Liver (tissue), 9 donors: ENCODE results near the gene MAN2B1. TPM values are rescaled to one million over a fixed set of nuclear protein-coding genes. Genes with fewer than 3 reads are reported as not detected.

Experiments
- DNase-seq: peaks from one replicate; pipeline ENCODE4 v3.0.0-alpha.2; 2017; ENCODE audit warnings: low spot score
- H3K27ac ChIP-seq, 2 donors: one replicate each; pipeline ENCODE4 v1.7.0; 2013; ENCODE audit warnings: inconsistent platforms in 2 of 2, low read length in 2 of 2, control low read depth in 1 of 2, low read depth in 1 of 2, mild to moderate bottlenecking in 1 of 2
- H3K27me3 ChIP-seq, 4 donors: one replicate each; pipeline versions ENCODE4 v1.6.1 to v1.7.0; 2013; ENCODE audit warnings: low read length in 3 of 4, inconsistent platforms in 1 of 4, mild to moderate bottlenecking in 1 of 4, moderate library complexity in 1 of 4; ENCODE audit not compliant: control insufficient read depth in 4 of 4, insufficient read depth in 4 of 4
- H3K36me3 ChIP-seq, 4 donors: one replicate each; pipeline versions ENCODE4 v1.6.1 to v1.7.0; 2013; ENCODE audit warnings: low read length in 3 of 4, mild to moderate bottlenecking in 3 of 4, low read depth in 1 of 4, moderate library complexity in 1 of 4; ENCODE audit not compliant: control insufficient read depth in 4 of 4, insufficient read depth in 3 of 4
- H3K4me1 ChIP-seq, 4 donors: one replicate each; pipeline versions ENCODE4 v1.6.1 to v1.7.0; 2013; ENCODE audit warnings: low read length in 3 of 4, mild to moderate bottlenecking in 3 of 4, moderate library complexity in 1 of 4; ENCODE audit not compliant: control insufficient read depth in 4 of 4, insufficient read depth in 4 of 4
- H3K4me3 ChIP-seq, 3 donors: one replicate each; pipeline versions ENCODE4 v1.6.1 to v1.7.0; 2013; ENCODE audit warnings: low read length in 3 of 3, control low read depth in 1 of 3, low read depth in 1 of 3, mild to moderate bottlenecking in 1 of 3
- H3K9ac ChIP-seq, 2 donors: one replicate each; pipeline ENCODE4 v1.7.0; 2013; ENCODE audit warnings: low read length in 2 of 2, mild to moderate bottlenecking in 2 of 2, moderate library complexity in 2 of 2, control low read depth in 1 of 2, low read depth in 1 of 2
- H3K9me3 ChIP-seq, 4 donors: one replicate each; pipeline versions ENCODE4 v1.6.1 to v1.7.0; 2013; ENCODE audit warnings: low read length in 3 of 4; ENCODE audit not compliant: control insufficient read depth in 4 of 4
- EGR1 ChIP-seq, 2 donors: IDR thresholded peaks; 2 replicates each; pipeline ENCODE4 v1.6.1; 2016 to 2018; ENCODE audit warnings: antibody characterized with exemption in 2 of 2, low read depth in 2 of 2
- FOXA1 ChIP-seq: IDR thresholded peaks from 2 replicates; pipeline ENCODE4 v1.6.1; 2016; ENCODE audit warnings: antibody characterized with exemption
- FOXA2 ChIP-seq: IDR thresholded peaks from 2 replicates; pipeline ENCODE4 v1.6.1; 2016; ENCODE audit warnings: antibody characterized with exemption
- GABPA ChIP-seq, 2 donors: IDR thresholded peaks in 1 of 2; conservative IDR thresholded peaks in 1 of 2; 2 replicates each; pipeline ENCODE4 v1.6.1; 2016; ENCODE audit warnings: antibody characterized with exemption in 2 of 2, mild to moderate bottlenecking in 1 of 2, moderate library complexity in 1 of 2
- HNF4A ChIP-seq, 2 donors: conservative IDR thresholded peaks; 2 replicates each; pipeline ENCODE4 v1.6.1; 2016; ENCODE audit warnings: antibody characterized with exemption in 2 of 2, mild to moderate bottlenecking in 2 of 2
- HNF4G ChIP-seq: IDR thresholded peaks from 2 replicates; pipeline ENCODE4 v1.6.1; 2016; ENCODE audit warnings: antibody characterized with exemption
- JUND ChIP-seq, 2 donors: IDR thresholded peaks; 2 replicates each; pipeline ENCODE4 v1.6.1; 2016; ENCODE audit warnings: antibody characterized with exemption in 2 of 2
- NR2F2 ChIP-seq: IDR thresholded peaks from 2 replicates; pipeline ENCODE4 v1.6.1; 2016; ENCODE audit warnings: antibody characterized with exemption
- RXRA ChIP-seq, 2 donors: IDR thresholded peaks; 2 replicates each; pipeline ENCODE4 v1.6.1; 2017 to 2018; ENCODE audit warnings: antibody characterized with exemption in 2 of 2, mild to moderate bottlenecking in 1 of 2
- SP1 ChIP-seq: IDR thresholded peaks from 2 replicates; pipeline ENCODE4 v1.6.1; 2018; ENCODE audit warnings: antibody characterized with exemption, mild to moderate bottlenecking
- TAF1 ChIP-seq: conservative IDR thresholded peaks from 2 replicates; pipeline ENCODE4 v1.6.1; 2016; ENCODE audit warnings: antibody characterized with exemption, mild to moderate bottlenecking
- ZBTB33 ChIP-seq: IDR thresholded peaks from 2 replicates; pipeline ENCODE4 v1.6.1; 2016; ENCODE audit warnings: antibody characterized with exemption
- WGBS: extraction: QIAGEN DNeasy Blood & Tissue Kit; methylation state at CpG from one replicate; pipeline ENCODE4 v1.1.7; 2013; 5-methylcytosine and 5-hydroxymethylcytosine counted together
- polyA plus RNA-seq, 2 donors: library from polyadenylated mRNA; stranded (reverse) in 1 of 2; unstranded in 1 of 2; fragments of 200-250 nt in 1 of 2; fragments of >200 nt in 1 of 2; fragmentation: Nextera tagmentation in 1 of 2; extraction: Ambion mirVana in 1 of 2; gene quantifications; one replicate each; pipeline versions ENCODE4 v1.2.1 to v1.2.3, GENCODE V29; 2013 to 2015
- total RNA-seq, 2 donors: library from RNA; depleted of rRNA; stranded (reverse); fragments of >200 nt; gene quantifications; one replicate each; pipeline ENCODE4 v1.2.3, GENCODE V29; 2014
- TF ChIP-seq, protein P1 (sequence below): IDR thresholded peaks from 2 replicates; pipeline ENCODE4 v1.6.1; 2016; ENCODE audit warnings: antibody characterized with exemption
- TF ChIP-seq, protein P2 (sequence below): IDR thresholded peaks from 2 replicates; pipeline ENCODE4 v1.6.1; 2016; ENCODE audit warnings: antibody characterized with exemption, mild to moderate bottlenecking
- TF ChIP-seq, protein P3 (sequence below): fragments of 150-350 bp; IDR thresholded peaks from 2 replicates; pipeline ENCODE4 v1.5.1; 2017; ENCODE audit warnings: improper control_type of control experiment, low read depth, low read length; ENCODE audit not compliant: missing input control
- donor health status: healthy.
- donor health status: healthy.
- donor health status: healthy.
- donor health status: healthy.
- donor health status: healthy.

The MAN2B1 gene
- total and polyA plus RNA-seq, 4 donors: 23.5 to 42.9 (median 35.1) TPM

GRCh38 chr19:12656899-12657571 is 9.5 kb downstream of the MAN2B1 start:
- WGBS: 84% methylated on average over 50 of the region's 50 CpGs
- Histone ChIP-seq H3K36me3 (peaks cover 7 to 34% (median 13%) of the 10 kb centered on the region in 4 donors), H3K27ac (no peak overlapping the region), H3K27me3 (no peaks in the 10 kb centered on the region), H3K4me3 (no peak overlapping the region), H3K9ac (no peak overlapping the region), H3K9me3 (no peaks in the 10 kb centered on the region), H3K4me1 (no peaks in the 10 kb centered on the region)
- TF ChIP-seq, protein P1, sequence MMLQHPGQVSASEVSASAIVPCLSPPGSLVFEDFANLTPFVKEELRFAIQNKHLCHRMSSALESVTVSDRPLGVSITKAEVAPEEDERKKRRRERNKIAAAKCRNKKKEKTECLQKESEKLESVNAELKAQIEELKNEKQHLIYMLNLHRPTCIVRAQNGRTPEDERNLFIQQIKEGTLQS: no peak
- TF ChIP-seq, protein P2, sequence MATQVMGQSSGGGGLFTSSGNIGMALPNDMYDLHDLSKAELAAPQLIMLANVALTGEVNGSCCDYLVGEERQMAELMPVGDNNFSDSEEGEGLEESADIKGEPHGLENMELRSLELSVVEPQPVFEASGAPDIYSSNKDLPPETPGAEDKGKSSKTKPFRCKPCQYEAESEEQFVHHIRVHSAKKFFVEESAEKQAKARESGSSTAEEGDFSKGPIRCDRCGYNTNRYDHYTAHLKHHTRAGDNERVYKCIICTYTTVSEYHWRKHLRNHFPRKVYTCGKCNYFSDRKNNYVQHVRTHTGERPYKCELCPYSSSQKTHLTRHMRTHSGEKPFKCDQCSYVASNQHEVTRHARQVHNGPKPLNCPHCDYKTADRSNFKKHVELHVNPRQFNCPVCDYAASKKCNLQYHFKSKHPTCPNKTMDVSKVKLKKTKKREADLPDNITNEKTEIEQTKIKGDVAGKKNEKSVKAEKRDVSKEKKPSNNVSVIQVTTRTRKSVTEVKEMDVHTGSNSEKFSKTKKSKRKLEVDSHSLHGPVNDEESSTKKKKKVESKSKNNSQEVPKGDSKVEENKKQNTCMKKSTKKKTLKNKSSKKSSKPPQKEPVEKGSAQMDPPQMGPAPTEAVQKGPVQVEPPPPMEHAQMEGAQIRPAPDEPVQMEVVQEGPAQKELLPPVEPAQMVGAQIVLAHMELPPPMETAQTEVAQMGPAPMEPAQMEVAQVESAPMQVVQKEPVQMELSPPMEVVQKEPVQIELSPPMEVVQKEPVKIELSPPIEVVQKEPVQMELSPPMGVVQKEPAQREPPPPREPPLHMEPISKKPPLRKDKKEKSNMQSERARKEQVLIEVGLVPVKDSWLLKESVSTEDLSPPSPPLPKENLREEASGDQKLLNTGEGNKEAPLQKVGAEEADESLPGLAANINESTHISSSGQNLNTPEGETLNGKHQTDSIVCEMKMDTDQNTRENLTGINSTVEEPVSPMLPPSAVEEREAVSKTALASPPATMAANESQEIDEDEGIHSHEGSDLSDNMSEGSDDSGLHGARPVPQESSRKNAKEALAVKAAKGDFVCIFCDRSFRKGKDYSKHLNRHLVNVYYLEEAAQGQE: no peak
- no peak for TF ChIP-seq TAF1
- no peak for TF ChIP-seq RXRA (IDR thresholded peaks at IDR 0.05)
- TF ChIP-seq NR2F2: no peak
- no peak for TF ChIP-seq HNF4A (conservative IDR thresholded peaks at IDR 0.05)
- TF ChIP-seq ZBTB33: no peak
- no peak for TF ChIP-seq FOXA2
- no peak for TF ChIP-seq EGR1 (IDR thresholded peaks at IDR 0.05; ENCODE audit: low read depth in 2 of 2)
- TF ChIP-seq, protein P3, sequence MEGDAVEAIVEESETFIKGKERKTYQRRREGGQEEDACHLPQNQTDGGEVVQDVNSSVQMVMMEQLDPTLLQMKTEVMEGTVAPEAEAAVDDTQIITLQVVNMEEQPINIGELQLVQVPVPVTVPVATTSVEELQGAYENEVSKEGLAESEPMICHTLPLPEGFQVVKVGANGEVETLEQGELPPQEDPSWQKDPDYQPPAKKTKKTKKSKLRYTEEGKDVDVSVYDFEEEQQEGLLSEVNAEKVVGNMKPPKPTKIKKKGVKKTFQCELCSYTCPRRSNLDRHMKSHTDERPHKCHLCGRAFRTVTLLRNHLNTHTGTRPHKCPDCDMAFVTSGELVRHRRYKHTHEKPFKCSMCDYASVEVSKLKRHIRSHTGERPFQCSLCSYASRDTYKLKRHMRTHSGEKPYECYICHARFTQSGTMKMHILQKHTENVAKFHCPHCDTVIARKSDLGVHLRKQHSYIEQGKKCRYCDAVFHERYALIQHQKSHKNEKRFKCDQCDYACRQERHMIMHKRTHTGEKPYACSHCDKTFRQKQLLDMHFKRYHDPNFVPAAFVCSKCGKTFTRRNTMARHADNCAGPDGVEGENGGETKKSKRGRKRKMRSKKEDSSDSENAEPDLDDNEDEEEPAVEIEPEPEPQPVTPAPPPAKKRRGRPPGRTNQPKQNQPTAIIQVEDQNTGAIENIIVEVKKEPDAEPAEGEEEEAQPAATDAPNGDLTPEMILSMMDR: no peak
- TF ChIP-seq JUND (IDR thresholded peaks at IDR 0.05): no peak
- no peak for DNase-seq

- no peak for DNase-seq
- H3K36me3 ChIP-seq: peaks cover 0 to 31% (median 8%) of the 10 kb centered on the region in 4 donors
- no peaks in the 10 kb centered on the region for H3K4me1 ChIP-seq
- no peak overlapping the region for H3K4me3 ChIP-seq
- no peak overlapping the region for H3K27ac ChIP-seq
- WGBS: 95% methylated on average over 8 of the region's 8 CpGs
- no peaks in the 10 kb centered on the region for H3K9me3 ChIP-seq
- H3K9ac ChIP-seq: no peak overlapping the region
- no peaks in the 10 kb centered on the region for H3K27me3 ChIP-seq
- no peak for TF ChIP-seq FOXA1
- no peak for TF ChIP-seq NR2F2
- TF ChIP-seq RXRA (IDR thresholded peaks at IDR 0.05): no peak
- no peak for TF ChIP-seq HNF4G
- TF ChIP-seq, protein P3: no peak
- no peak for TF ChIP-seq FOXA2
- TF ChIP-seq SP1: no peak
- no peak for TF ChIP-seq JUND (IDR thresholded peaks at IDR 0.05)
- no peak for TF ChIP-seq ZBTB33
- TF ChIP-seq GABPA (IDR thresholded peaks at IDR 0.05 in 1 of 2, conservative IDR thresholded peaks at IDR 0.05 in 1 of 2): no peak
These were observed 11.0 kb downstream of the MAN2B1 start for GRCh38 chr19:12655546-12655945.
